IPS-15b (cell line): ENCODE measurements around the gene ZNF333.

Source experiments
- H3K27me3 ChIP-seq: one replicate; pipeline ENCODE4 v1.6.1; 2013; ENCODE audit warnings: low read length; ENCODE audit not compliant: control insufficient read depth, insufficient read depth
- H3K36me3 ChIP-seq: one replicate; pipeline ENCODE4 v1.6.1; 2013; ENCODE audit warnings: low read length; ENCODE audit not compliant: control insufficient read depth, insufficient read depth
- H3K4me1 ChIP-seq: one replicate; pipeline ENCODE4 v1.6.1; 2013; ENCODE audit warnings: mild to moderate bottlenecking, low read length; ENCODE audit not compliant: control insufficient read depth, insufficient read depth
- H3K4me3 ChIP-seq: one replicate; pipeline ENCODE4 v1.5.1; 2013; ENCODE audit warnings: low read depth, low read length
- H3K9ac ChIP-seq: one replicate; pipeline ENCODE4 v1.6.1; 2013; ENCODE audit warnings: low read depth, mild to moderate bottlenecking, low read length
- H3K9me3 ChIP-seq: one replicate; pipeline ENCODE4 v1.6.1; 2013; ENCODE audit warnings: mild to moderate bottlenecking, low read length; ENCODE audit not compliant: control insufficient read depth, insufficient read depth

ZNF333 gene

DNA sequence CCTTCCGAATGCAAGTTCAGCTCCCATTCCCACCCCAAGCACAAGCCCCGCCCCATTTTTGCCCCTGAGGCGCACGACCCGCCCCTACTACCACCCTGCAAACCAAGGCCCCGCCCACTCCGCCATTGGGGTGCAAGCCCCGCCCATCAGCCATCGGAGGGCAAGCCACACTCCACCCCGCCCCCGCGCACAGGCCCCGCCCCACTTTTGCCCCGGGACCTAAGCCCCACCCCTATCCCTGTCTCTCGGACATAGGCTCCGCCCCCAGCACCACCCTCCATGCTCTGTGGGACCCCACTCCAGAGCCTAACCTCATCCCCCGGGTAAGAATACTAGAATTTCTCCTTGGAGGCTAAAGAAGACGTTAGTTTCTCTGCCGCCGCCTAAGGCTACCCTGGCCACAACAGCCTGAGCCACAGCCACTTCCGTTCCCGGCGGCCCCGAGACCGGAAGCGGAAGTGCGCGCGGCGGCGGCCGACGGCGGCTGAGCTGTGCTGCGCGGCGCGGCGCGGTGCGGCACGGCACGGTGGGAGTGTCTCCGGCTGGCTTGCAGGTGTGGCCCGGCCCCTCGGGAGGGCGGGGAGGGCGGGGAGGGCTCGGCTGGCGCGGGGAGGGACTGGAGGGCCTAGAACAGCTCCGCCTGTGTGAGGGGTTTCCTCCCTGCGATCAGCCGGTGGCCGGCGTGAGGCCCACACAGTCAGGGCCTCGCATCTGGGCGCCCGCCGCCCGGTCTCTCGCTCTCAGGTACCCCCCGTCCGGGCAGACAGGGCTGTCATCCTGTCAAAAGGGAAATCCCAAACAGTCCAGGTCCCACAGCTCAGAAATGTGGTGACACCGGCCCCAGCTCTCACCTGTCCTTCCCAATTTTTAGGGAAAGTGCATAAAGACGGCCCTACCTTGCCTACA is at the start of gene ZNF333:
Gene ZNF333, plus strand, starts transcription at position 451 of the 906 bp plus-strand sequence. CDS start 3,444 bp downstream, outside the sequence.
- Histone ChIP-seq H3K9ac (peak within 1 kb of the TSS; percentile 76), H3K27me3 (no peaks in the 10 kb centered on the region), H3K9me3 (no peaks in the 10 kb centered on the region), H3K4me3 (peak within 1 kb of the TSS; percentile 94), H3K4me1 (no peaks in the 10 kb centered on the region), H3K36me3 (peaks cover 2% of the 10 kb centered on the region)

DNA sequence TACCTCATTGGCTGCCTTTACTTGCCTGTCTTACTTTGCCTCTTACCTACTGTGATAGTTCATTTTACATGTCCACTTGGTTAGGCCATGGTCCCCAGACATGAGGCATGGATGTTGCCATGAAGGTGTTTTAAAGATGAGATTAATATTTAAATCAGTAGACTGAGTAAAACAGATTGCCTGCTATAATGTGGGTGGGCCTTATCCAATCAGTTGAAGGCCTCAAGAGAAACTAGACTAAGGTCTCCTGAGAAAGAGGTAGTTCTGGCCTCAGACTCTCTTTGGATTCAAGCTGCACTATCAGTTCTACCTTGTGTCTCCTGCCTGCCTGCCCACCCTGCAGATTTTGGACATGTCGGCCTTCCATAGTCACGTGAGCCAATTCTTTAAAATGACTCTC is 41.3 kb upstream of the ZNF333 start:
- Histone ChIP-seq H3K9me3 (no peaks in the 10 kb centered on the region), H3K36me3 (no peaks in the 10 kb centered on the region), H3K27me3 (peaks cover 6% of the 10 kb centered on the region)

DNA sequence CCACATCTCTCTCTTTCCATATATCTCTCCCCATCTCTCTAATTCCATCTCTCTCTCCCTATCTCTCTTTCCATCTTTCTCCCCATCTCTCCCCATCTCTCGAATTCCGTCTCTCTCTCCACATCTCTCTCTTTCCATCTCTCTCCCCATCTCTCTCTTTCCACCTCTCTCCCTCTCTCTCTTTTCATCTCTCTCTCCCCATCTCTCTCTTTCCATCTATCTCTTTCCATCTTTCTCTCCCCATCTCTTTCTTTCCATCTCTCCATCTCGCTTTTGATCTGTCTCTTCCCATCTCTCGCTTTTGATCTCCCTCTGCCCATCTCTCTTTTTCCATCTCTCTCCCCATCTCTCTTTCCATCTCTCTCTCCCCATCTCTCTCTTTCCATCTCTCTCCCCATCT is 40.8 kb upstream of the ZNF333 start:
- Histone ChIP-seq H3K4me1 (no peaks in the 10 kb centered on the region), H3K9ac (no peak overlapping the region), H3K36me3 (no peaks in the 10 kb centered on the region), H3K27me3 (peaks cover 6% of the 10 kb centered on the region), H3K9me3 (no peaks in the 10 kb centered on the region), H3K4me3 (no peak overlapping the region)

More for the DNA sequence above, 41.3 kb upstream of the ZNF333 start:
- Histone ChIP-seq H3K9ac (no peak overlapping the region), H3K4me3 (no peak overlapping the region), H3K4me1 (no peaks in the 10 kb centered on the region)

DNA sequence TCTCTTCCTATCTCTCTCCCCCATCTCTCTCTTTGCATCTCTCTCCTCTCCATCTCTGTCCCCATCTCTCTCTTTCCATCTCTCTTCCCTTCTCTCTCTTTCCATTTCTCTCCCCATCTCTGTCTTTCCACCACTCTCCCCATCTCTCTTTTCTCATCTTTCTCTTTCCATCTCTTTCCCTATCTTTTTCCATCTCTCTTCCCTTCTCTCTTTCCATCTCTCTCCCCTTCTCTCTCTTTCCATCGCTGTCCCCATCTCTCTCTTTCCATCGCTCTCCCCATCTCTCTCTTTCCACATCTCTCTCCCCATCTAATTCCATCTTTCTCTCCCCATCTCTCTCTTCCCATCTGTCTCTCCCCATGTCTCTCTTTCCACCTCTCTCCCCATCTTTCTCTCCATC is 39.7 kb upstream of the ZNF333 start:
- H3K4me1 ChIP-seq = no peaks in the 10 kb centered on the region
- H3K9ac ChIP-seq = no peak overlapping the region
- no peaks in the 10 kb centered on the region for H3K9me3 ChIP-seq
- H3K36me3 ChIP-seq = no peaks in the 10 kb centered on the region
- no peak overlapping the region for H3K4me3 ChIP-seq
- peaks cover 6% of the 10 kb centered on the region for H3K27me3 ChIP-seq

DNA sequence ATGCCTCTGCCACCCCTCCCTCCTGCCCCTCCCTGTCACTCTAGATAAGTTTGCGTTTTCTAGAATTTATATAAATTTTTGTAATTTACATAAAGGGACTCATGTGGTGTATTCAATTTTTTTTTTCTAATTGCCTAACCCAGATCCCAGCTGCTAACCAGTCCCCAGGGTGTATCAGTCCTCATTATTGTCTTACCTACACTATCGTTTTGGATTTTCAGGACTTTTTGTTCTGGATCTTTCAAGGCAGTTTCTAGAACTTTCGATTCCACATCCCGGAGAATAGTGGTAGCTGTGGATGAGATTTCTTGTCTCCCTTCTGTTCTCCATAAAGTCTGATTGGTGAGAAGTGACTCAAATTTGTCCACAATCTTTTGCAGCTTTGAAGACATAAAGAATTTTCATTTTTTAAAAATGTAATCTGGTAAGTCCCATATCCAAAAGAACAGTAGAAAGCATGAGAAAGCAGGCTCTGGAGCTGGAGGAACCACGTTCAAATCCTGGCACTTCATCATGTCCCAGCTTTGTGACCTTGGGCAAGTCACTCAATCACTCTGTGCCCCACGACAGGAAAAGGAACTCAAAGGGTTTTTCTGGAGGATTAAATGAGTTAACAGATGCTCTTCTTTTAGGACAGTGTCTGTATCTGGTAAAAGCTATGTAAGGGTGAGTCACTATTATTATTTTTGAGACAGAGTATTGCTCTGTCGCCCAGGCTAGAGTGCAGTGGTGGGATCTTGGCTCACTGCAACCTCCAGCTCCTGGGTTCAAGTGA is 34.9 kb upstream of the ZNF333 start:
- Histone ChIP-seq H3K9ac (no peak overlapping the region), H3K36me3 (no peaks in the 10 kb centered on the region), H3K4me1 (no peaks in the 10 kb centered on the region), H3K27me3 (peaks cover 5% of the 10 kb centered on the region), H3K9me3 (no peaks in the 10 kb centered on the region), H3K4me3 (no peak overlapping the region)

DNA sequence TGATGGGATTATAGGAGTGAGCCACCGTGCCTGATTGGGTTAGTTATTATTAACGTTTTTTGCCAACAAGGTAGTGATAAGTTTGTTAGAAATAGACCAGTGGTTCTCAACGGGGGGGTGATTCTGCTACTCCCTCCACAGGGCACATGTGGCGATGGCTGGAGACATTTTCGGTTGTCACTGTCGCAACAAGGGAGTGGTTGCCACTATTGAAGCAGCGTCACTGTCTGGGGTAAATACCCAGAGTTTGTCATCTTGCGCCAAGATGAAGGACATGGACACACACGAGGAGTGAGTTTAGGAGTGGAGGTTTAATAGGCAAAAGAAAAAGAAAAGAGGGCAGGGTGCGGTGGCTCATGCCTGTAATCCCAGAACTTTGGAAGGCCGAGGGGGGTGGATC is 34.1 kb upstream of the ZNF333 start:
- Histone ChIP-seq H3K36me3 (no peaks in the 10 kb centered on the region), H3K27me3 (no peaks in the 10 kb centered on the region), H3K4me1 (no peaks in the 10 kb centered on the region), H3K4me3 (no peak overlapping the region), H3K9me3 (no peaks in the 10 kb centered on the region), H3K9ac (no peak overlapping the region)

DNA sequence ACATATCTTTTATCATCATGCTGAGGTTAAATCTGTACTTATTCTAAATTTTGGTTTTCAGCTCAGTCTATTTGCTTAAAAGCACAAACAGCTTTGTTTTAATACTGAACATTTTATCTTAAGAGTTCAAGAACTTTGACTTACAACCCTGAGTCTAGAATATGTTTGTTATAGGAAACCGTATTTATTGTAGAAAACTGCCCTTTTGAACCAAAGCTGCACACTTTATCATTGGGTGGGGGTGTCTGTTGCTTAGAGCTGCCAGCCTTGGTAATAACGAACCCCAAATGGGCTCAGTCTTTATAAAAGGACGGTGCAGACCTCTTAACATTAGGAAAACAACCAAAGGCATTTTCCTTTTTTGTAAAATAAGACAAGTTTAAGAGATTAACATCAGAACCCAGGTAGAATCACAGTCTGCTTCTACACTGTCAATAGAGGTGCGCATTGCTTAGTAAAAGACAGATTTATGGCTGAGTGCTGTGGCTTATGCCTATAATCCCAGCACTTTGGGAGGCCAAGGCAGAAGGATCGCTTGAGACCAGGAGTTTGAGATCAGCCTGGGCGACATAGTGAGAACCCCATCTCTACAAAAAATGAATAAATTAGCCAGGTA is 29.9 kb upstream of the ZNF333 start:
- no peaks in the 10 kb centered on the region for H3K4me1 ChIP-seq
- H3K9ac ChIP-seq = no peak overlapping the region
- H3K36me3 ChIP-seq = no peaks in the 10 kb centered on the region
- no peaks in the 10 kb centered on the region for H3K9me3 ChIP-seq
- no peak overlapping the region for H3K4me3 ChIP-seq
- no peaks in the 10 kb centered on the region for H3K27me3 ChIP-seq

DNA sequence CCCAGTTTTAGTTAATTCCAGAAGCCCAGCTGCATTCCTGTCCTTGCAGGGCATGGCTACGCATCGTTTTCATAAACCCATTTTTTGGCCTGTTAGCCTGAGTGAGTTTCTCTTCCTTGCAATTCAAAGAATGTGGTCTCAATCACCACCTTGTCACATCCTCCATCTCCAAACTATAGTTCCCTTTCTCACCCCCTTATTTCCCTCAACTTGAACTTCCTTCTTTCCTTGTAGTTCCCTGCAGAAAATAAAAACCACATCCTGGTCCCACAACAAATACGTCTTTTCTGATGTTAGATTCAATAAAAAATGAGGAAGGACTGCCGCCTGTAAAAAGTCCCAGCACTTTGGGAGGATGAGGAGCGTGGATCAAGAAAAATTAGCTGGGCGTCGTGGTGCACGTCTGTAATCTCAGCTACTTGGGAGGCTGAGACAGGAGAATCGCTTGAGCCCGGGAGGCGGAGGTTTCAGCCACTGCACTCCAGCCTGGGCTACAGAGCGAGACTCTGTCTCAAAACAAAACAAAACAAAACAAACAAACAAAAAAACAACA is 28.4 kb upstream of the ZNF333 start:
- Histone ChIP-seq H3K9me3 (no peaks in the 10 kb centered on the region), H3K9ac (no peak overlapping the region)

DNA sequence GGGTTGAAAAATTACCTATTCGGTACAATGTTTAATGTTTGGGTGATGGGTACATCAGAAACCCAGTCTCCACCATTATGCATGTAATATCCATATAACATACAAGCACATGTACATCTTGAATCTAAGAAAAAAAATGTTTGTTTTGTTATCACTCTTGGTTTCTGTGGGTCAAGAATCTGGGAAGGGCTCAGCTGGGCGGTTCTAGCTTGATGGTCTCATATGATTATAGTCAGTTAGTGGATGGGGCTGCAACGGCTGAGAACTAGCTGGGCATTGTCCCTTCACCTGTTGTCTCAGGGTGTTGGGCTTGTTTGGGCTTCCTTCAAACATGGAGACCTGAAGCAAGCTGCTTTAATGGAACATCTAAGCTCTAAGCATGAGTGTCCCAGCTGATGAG is 19.9 kb upstream of the ZNF333 start:
- no peak overlapping the region for H3K4me3 ChIP-seq
- H3K9ac ChIP-seq = no peak overlapping the region
- H3K9me3 ChIP-seq = no peaks in the 10 kb centered on the region
- H3K36me3 ChIP-seq = no peaks in the 10 kb centered on the region
- H3K4me1 ChIP-seq = no peaks in the 10 kb centered on the region
- no peaks in the 10 kb centered on the region for H3K27me3 ChIP-seq

More for the DNA sequence above, 28.4 kb upstream of the ZNF333 start:
- Histone ChIP-seq H3K36me3 (no peaks in the 10 kb centered on the region), H3K4me1 (no peaks in the 10 kb centered on the region), H3K27me3 (no peaks in the 10 kb centered on the region), H3K4me3 (no peak overlapping the region)

DNA sequence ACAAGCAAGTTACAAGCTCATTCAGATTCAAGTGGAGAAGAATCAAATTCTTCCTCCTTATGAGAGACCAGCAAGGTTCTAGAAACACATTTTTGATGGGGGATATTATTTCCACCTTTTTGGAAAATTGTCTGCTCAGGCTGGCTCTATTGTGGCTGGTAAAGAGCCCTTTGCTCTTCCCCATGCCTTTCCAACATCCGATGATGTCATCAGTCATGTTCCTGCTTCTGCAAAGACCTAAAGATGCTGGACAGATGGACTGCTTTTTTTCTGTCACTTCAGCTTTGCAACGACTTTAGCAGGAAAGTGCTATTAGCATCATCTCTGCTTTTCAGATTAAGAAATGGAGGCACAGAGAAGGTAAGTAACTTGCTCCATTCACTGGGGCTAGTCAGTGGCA is 19.4 kb upstream of the ZNF333 start:
- H3K36me3 ChIP-seq = no peaks in the 10 kb centered on the region
- no peaks in the 10 kb centered on the region for H3K4me1 ChIP-seq
- no peak overlapping the region for H3K9ac ChIP-seq
- no peaks in the 10 kb centered on the region for H3K9me3 ChIP-seq
- no peaks in the 10 kb centered on the region for H3K27me3 ChIP-seq
- no peak overlapping the region for H3K4me3 ChIP-seq

DNA sequence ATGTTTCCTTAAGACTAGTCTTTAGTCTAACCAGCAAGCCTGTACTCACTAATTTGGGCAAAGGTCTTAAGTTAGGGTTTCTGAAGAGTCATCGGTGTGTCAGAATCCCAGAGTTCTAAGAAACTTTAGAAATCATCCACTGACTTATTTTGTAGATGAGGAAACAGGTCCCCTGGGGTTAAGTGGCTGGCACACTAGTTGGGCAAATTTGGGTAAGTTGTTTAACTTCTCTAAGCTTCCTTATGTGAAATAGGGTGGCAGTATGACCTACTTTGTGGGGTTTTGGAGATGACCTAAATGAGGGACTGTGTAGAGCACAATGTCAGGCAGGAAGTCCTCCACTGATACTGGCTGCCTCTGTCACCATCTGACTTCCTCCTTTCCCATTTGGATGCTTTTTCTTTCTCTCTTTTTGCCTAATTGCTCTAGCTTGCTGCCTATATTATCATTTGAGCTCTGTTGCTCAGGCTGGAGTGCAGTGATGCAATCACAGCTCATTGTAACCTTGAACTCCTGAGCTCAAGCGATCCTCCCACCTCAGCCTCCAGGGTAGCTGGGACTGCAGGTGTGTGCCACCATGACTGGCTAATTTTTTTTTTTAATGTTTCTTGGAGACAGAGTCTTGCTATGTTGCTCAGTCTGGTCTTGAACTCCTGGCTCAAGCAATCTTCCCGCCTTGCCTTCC is 17.5 kb upstream of the ZNF333 start:
- no peak overlapping the region for H3K4me3 ChIP-seq
- no peak overlapping the region for H3K9ac ChIP-seq
- no peaks in the 10 kb centered on the region for H3K27me3 ChIP-seq
- H3K36me3 ChIP-seq = no peaks in the 10 kb centered on the region
- no peaks in the 10 kb centered on the region for H3K4me1 ChIP-seq
- no peaks in the 10 kb centered on the region for H3K9me3 ChIP-seq
